GM23338 (cell line): ENCODE results near the gene EML4. TPM values are rescaled to one million over a fixed set of nuclear protein-coding genes. Genes with fewer than 3 reads are reported as not detected.

ENCODE experiments used
- ATAC-seq: fragments of 200-7000 bp; cut with Tn5 transposase; 3 replicates; pipeline ENCODE4 v1.9.1; 2020
- DNase-seq: peaks from one replicate; pipeline ENCODE4 v3.0.0-alpha.2; 2015; ENCODE audit warnings: low spot score
- H2AFZ ChIP-seq: fragments of 200-600 bp; sonication (generic); 2 replicates; pipeline ENCODE4 v1.8.0; 2016; ENCODE audit warnings: antibody characterized with exemption, mild to moderate bottlenecking, moderate library complexity
- H3F3A ChIP-seq: fragments of 200-600 bp; sonication (generic); replicated peaks from 2 replicates; pipeline ENCODE4 v1.8.0; 2017; ENCODE audit warnings: antibody characterized with exemption, mixed run types, low read depth
- H3K27ac ChIP-seq: fragments of 200-600 bp; sonication (generic); 2 replicates; pipeline ENCODE4 v1.6.1; 2016; ENCODE audit warnings: low read depth
- H3K27me3 ChIP-seq: fragments of 200-600 bp; sonication (generic); 2 replicates; pipeline ENCODE4 v1.8.0; 2016; ENCODE audit warnings: mild to moderate bottlenecking, mixed run types, moderate library complexity; ENCODE audit not compliant: insufficient read depth
- H3K36me3 ChIP-seq: fragments of 200-600 bp; sonication (generic); 2 replicates; pipeline ENCODE4 v1.8.0; 2016; ENCODE audit warnings: mild to moderate bottlenecking; ENCODE audit not compliant: insufficient read depth
- H3K4me1 ChIP-seq: fragments of 200-600 bp; sonication (generic); 2 replicates; pipeline ENCODE4 v1.8.0; 2016; ENCODE audit warnings: mild to moderate bottlenecking, moderate library complexity; ENCODE audit not compliant: insufficient read depth
- H3K4me2 ChIP-seq: fragments of 200-600 bp; sonication (generic); 2 replicates; pipeline ENCODE4 v1.7.1; 2017; ENCODE audit warnings: mixed run types
- H3K4me3 ChIP-seq: fragments of 200-600 bp; sonication (generic); 2 replicates; pipeline ENCODE4 v1.6.1; 2016; ENCODE audit warnings: mixed run types
- H3K79me2 ChIP-seq: fragments of 200-600 bp; sonication (generic); replicated peaks from 2 replicates; pipeline ENCODE4 v1.8.0; 2017; ENCODE audit warnings: mild to moderate bottlenecking; ENCODE audit not compliant: insufficient read depth
- H3K9me2 ChIP-seq: fragments of 200-600 bp; sonication (generic); 2 replicates; pipeline ENCODE4 v1.8.0; 2017; ENCODE audit not compliant: insufficient read depth
- H4K20me1 ChIP-seq: fragments of 200-600 bp; sonication (generic); replicated peaks from 2 replicates; pipeline ENCODE4 v1.8.0; 2017; ENCODE audit warnings: mild to moderate bottlenecking; ENCODE audit not compliant: insufficient read depth
- H3K27ac Mint-ChIP-seq: 2 replicates; pipeline ENCODE4 v1.8.0; 2020; ENCODE audit warnings: inconsistent platforms, mild to moderate bottlenecking, moderate library complexity, mixed read lengths
- H3K27me3 Mint-ChIP-seq: 3 replicates; pipeline ENCODE4 v1.8.0; 2022; ENCODE audit warnings: low read depth, mild to moderate bottlenecking, moderate library complexity, mixed read lengths, inconsistent platforms; ENCODE audit not compliant: insufficient read depth, poor library complexity
- H3K36me3 Mint-ChIP-seq: 3 replicates; pipeline ENCODE4 v1.8.0; 2021; ENCODE audit warnings: low read depth, mild to moderate bottlenecking, inconsistent platforms, moderate library complexity, mixed read lengths
- H3K4me1 Mint-ChIP-seq: 3 replicates; pipeline ENCODE4 v1.8.0; 2020; ENCODE audit warnings: mild to moderate bottlenecking, inconsistent platforms, mixed read lengths
- H3K4me3 Mint-ChIP-seq: 3 replicates; pipeline ENCODE4 v1.8.0; 2021; ENCODE audit warnings: moderate library complexity, mild to moderate bottlenecking, inconsistent platforms, mixed read lengths
- H3K9me3 Mint-ChIP-seq: 3 replicates; pipeline ENCODE4 v1.8.0; 2020; ENCODE audit warnings: moderate library complexity, mild to moderate bottlenecking, inconsistent platforms, mixed read lengths
- CREB1 ChIP-seq: fragments of 250-450 bp; sonication (Bioruptor Pico); IDR thresholded peaks from 2 replicates; pipeline ENCODE4 v1.5.0; 2020; ENCODE audit warnings: low read depth, mild to moderate bottlenecking, moderate library complexity
- CTCF ChIP-seq, 2 experiments: fragments of 200-600 bp in 1 of 2; sonication (generic) in 1 of 2; conservative IDR thresholded peaks; 2 replicates each; pipeline versions ENCODE4 v1.5.1 to v1.6.1; 2016 to 2017; ENCODE audit warnings: antibody characterized with exemption in 2 of 2, low read depth in 2 of 2, mild to moderate bottlenecking in 2 of 2, moderate library complexity in 1 of 2
- ETS1 ChIP-seq: IDR thresholded peaks from 2 replicates; pipeline ENCODE4 v1.6.1; 2016; ENCODE audit warnings: antibody characterized with exemption
- EZH2 ChIP-seq: fragments of 200-600 bp; sonication (generic); IDR thresholded peaks from one replicate; pipeline ENCODE4 v1.8.0; 2017; ENCODE audit warnings: antibody characterized with exemption, mild to moderate bottlenecking, low read depth; ENCODE audit not compliant: unreplicated experiment
- EZH2phosphoT487 ChIP-seq: fragments of 200-600 bp; sonication (generic); IDR thresholded peaks from one replicate; pipeline ENCODE4 v1.8.1; 2018; ENCODE audit warnings: antibody characterized with exemption; ENCODE audit not compliant: unreplicated experiment
- JUNB ChIP-seq: IDR thresholded peaks from one replicate; pipeline ENCODE4 v1.6.1; 2016; ENCODE audit warnings: antibody characterized with exemption; ENCODE audit not compliant: unreplicated experiment
- NANOG ChIP-seq: IDR thresholded peaks from 2 replicates; pipeline ENCODE4 v1.6.1; 2016; ENCODE audit warnings: antibody characterized with exemption, borderline replicate concordance
- POLR2AphosphoS5 ChIP-seq: IDR thresholded peaks from 2 replicates; pipeline ENCODE4 v1.6.1; 2016; ENCODE audit warnings: antibody characterized with exemption, low read depth
- REST ChIP-seq: IDR thresholded peaks from one replicate; pipeline ENCODE4 v1.6.1; 2018; ENCODE audit warnings: antibody characterized with exemption; ENCODE audit not compliant: unreplicated experiment
- STAT1 ChIP-seq: IDR thresholded peaks from one replicate; pipeline ENCODE4 v1.6.1; 2016; ENCODE audit warnings: antibody characterized with exemption; ENCODE audit not compliant: unreplicated experiment
- ZNF114 ChIP-seq: fragments of 250-450 bp; sonication (Bioruptor Pico); IDR thresholded peaks from 2 replicates; pipeline ENCODE4 v1.5.0; 2020; ENCODE audit warnings: mild to moderate bottlenecking, moderate library complexity
- ZNF331 ChIP-seq: fragments of 250-450 bp; sonication (Bioruptor Pico); IDR thresholded peaks from 2 replicates; pipeline ENCODE4 v1.5.0; 2020; ENCODE audit warnings: low read depth, mild to moderate bottlenecking, moderate library complexity
- polyA plus RNA-seq: library from polyadenylated mRNA; unstranded; fragments of >200 nt; fragmentation: Nextera tagmentation; extraction: Ambion mirVana; gene quantifications from 2 replicates; pipeline ENCODE4 v1.2.1, GENCODE V29; 2016
- total RNA-seq: library from RNA; depleted of rRNA; stranded (reverse); fragments of >200 nt; shearing (Covaris generic); gene quantifications from 2 replicates; pipeline ENCODE4 v1.2.3, GENCODE V29; 2014

EML4 gene
- total and polyA plus RNA-seq, 2 experiments from 2014 or later = 65.3 to 115 TPM

- H3K4me1 Mint-ChIP-seq = peaks cover 8% of the 10 kb centered on the region
- peaks cover 2% of the 10 kb centered on the region for H3K79me2 ChIP-seq
- no peaks in the 10 kb centered on the region for H3K4me1 ChIP-seq
- DNase-seq (no peak), ATAC-seq (no peak)
- no peaks in the 10 kb centered on the region for H3K36me3 ChIP-seq
- no peaks in the 10 kb centered on the region for H3K27me3 ChIP-seq
- H3K9me2 ChIP-seq = no peaks in the 10 kb centered on the region
- H3K4me3 ChIP-seq = no peak overlapping the region
- H3K4me3 Mint-ChIP-seq = no peak overlapping the region
- H3K4me2 ChIP-seq = no peak overlapping the region
- peaks cover 22% of the 10 kb centered on the region for H3K36me3 Mint-ChIP-seq
- TF ChIP-seq NANOG (no peak), STAT1 (no peak), CREB1 (CRISPR knock-in tag) (no peak), ZNF114 (no peak), POLR2AphosphoS5 (no peak), ZNF331 (no peak), ETS1 (no peak), REST (no peak)
- H3K9me3 Mint-ChIP-seq = no peaks in the 10 kb centered on the region
- no peak overlapping the region for H2AFZ ChIP-seq
- peaks cover 10% of the 10 kb centered on the region; the same call in 1 of the 2 replicates for H4K20me1 ChIP-seq
- no peaks in the 10 kb centered on the region for H3F3A ChIP-seq
- H3K27ac Mint-ChIP-seq = no peak overlapping the region
- H3K27me3 Mint-ChIP-seq = no peaks in the 10 kb centered on the region
- no peak overlapping the region for H3K27ac ChIP-seq
These were observed 80.1 kb downstream of the EML4 start for GRCh38 chr2:42249284-42249683.

- H2AFZ ChIP-seq = no peak overlapping the region
- H3K4me1 ChIP-seq = no peaks in the 10 kb centered on the region
- H3K9me2 ChIP-seq = no peaks in the 10 kb centered on the region
- no peak overlapping the region for H3K27ac Mint-ChIP-seq
- no peak for ATAC-seq
- DNase-seq = no peak
- no peaks in the 10 kb centered on the region; the same call in none of the 2 replicates for H3K79me2 ChIP-seq
- H3K4me2 ChIP-seq = no peak overlapping the region
- no peaks in the 10 kb centered on the region for H3F3A ChIP-seq
- H3K9me3 Mint-ChIP-seq = no peaks in the 10 kb centered on the region
- no peak for TF ChIP-seq JUNB
- no peak for TF ChIP-seq CREB1 (CRISPR knock-in tag)
- TF ChIP-seq EZH2 = no peak
- no peak for TF ChIP-seq EZH2phosphoT487
- TF ChIP-seq ZNF114 = no peak
- no peak for TF ChIP-seq NANOG
- TF ChIP-seq ETS1 = no peak
- no peak for TF ChIP-seq STAT1
- TF ChIP-seq REST = no peak
- no peak for TF ChIP-seq CTCF (conservative IDR thresholded peaks at IDR 0.05; ENCODE audit: low read depth in 2 of 2)
- no peaks in the 10 kb centered on the region for H3K27me3 Mint-ChIP-seq
- H3K4me3 ChIP-seq = no peak overlapping the region
- H3K36me3 ChIP-seq = no peaks in the 10 kb centered on the region
- H3K27me3 ChIP-seq = no peaks in the 10 kb centered on the region
- no peak overlapping the region for H3K4me3 Mint-ChIP-seq
- 0 out of 2 replicates have a peak, but pooled peaks cover 8% of the 10 kb centered on the region for H4K20me1 ChIP-seq
- peaks cover 8% of the 10 kb centered on the region for H3K4me1 Mint-ChIP-seq
- no peak overlapping the region for H3K27ac ChIP-seq
- peaks cover 23% of the 10 kb centered on the region for H3K36me3 Mint-ChIP-seq
These were observed 80.7 kb downstream of the EML4 start for GRCh38 chr2:42249887-42250286.
